ENCODE results near the gene FSTL4. TPM values are rescaled to one million over a fixed set of nuclear protein-coding genes. Genes with fewer than 3 reads are reported as not detected.

The FSTL4 gene
- total and polyA plus RNA-seq, 2 donors from 2014 or later: 0.09 to 4.0 TPM

- FAIRE-seq (no peak), DNase-seq (peak in 2 of 5 donors; percentile 7 to 13)
- no peaks in the 10 kb centered on the region for H3K4me1 ChIP-seq (ENCODE audit: control insufficient read depth in 2 of 3, insufficient read depth in 2 of 3, low read depth in 1 of 3, low read length in 3 of 3)
Measured at GRCh38 chr5:133384120-133384855, 228.1 kb downstream of the FSTL4 start.

GRCh38 chr5:133383580-133383939, 228.8 kb downstream of the FSTL4 start:
- Histone ChIP-seq H3K36me3 (ENCODE audit: control insufficient read depth in 2 of 3, insufficient read depth in 3 of 3, low read length in 3 of 3) (no peaks in the 10 kb centered on the region), H3K9me3 (ENCODE audit: control insufficient read depth in 2 of 3, insufficient read depth in 1 of 3, low read length in 3 of 3) (no peaks in the 10 kb centered on the region), H3K27me3 (ENCODE audit: control insufficient read depth, insufficient read depth, low read length) (no peaks in the 10 kb centered on the region), H3K4me3 (ENCODE audit: low read length in 3 of 3) (no peak overlapping the region), H3K27ac (ENCODE audit: low read depth in 2 of 2, low read length in 2 of 2) (no peak overlapping the region), H3K9ac (ENCODE audit: low read length in 3 of 3) (no peak overlapping the region), H3K4me1 (ENCODE audit: control insufficient read depth in 2 of 3, insufficient read depth in 2 of 3, low read depth in 1 of 3, low read length in 3 of 3) (no peaks in the 10 kb centered on the region)
- no peak for FAIRE-seq
- intact Hi-C loops (cut with DNase I): no loop called here
- no peak for TF ChIP-seq CTCF (IDR thresholded peaks at IDR 0.05; ENCODE audit: borderline replicate concordance, extremely low read depth, insufficient read depth)
- DNase-seq: peak in 2 of 5 donors; percentile 8 to 18

More at GRCh38 chr5:133384120-133384855, 228.1 kb downstream of the FSTL4 start:
- no peaks in the 10 kb centered on the region for H3K9me3 ChIP-seq (ENCODE audit: control insufficient read depth in 2 of 3, insufficient read depth in 1 of 3, low read length in 3 of 3)
- no peak overlapping the region for H3K4me3 ChIP-seq (ENCODE audit: low read length in 3 of 3)
- no peaks in the 10 kb centered on the region for H3K36me3 ChIP-seq (ENCODE audit: control insufficient read depth in 2 of 3, insufficient read depth in 3 of 3, low read length in 3 of 3)
- intact Hi-C loops (cut with DNase I): no loop called here
- TF ChIP-seq CTCF (IDR thresholded peaks at IDR 0.05; ENCODE audit: borderline replicate concordance, extremely low read depth, insufficient read depth): no peak
- H3K9ac ChIP-seq (ENCODE audit: low read length in 3 of 3): no peak overlapping the region
- H3K27ac ChIP-seq (ENCODE audit: low read depth in 2 of 2, low read length in 2 of 2): no peak overlapping the region
- peaks cover 3% of the 10 kb centered on the region for H3K27me3 ChIP-seq (ENCODE audit: control insufficient read depth, insufficient read depth, low read length)

GRCh38 chr5:133382661-133383579, 229.4 kb downstream of the FSTL4 start:
- no peaks in the 10 kb centered on the region for H3K36me3 ChIP-seq (ENCODE audit: control insufficient read depth in 2 of 3, insufficient read depth in 3 of 3, low read length in 3 of 3)
- intact Hi-C loops (cut with DNase I): no loop called here
- no peak overlapping the region for H3K9ac ChIP-seq (ENCODE audit: low read length in 3 of 3)
- H3K4me1 ChIP-seq (ENCODE audit: control insufficient read depth in 2 of 3, insufficient read depth in 2 of 3, low read depth in 1 of 3, low read length in 3 of 3): no peaks in the 10 kb centered on the region
- H3K4me3 ChIP-seq (ENCODE audit: low read length in 3 of 3): no peak overlapping the region
- no peaks in the 10 kb centered on the region for H3K27me3 ChIP-seq (ENCODE audit: control insufficient read depth, insufficient read depth, low read length)
- no peaks in the 10 kb centered on the region for H3K9me3 ChIP-seq (ENCODE audit: control insufficient read depth in 2 of 3, insufficient read depth in 1 of 3, low read length in 3 of 3)
- H3K27ac ChIP-seq (ENCODE audit: low read depth in 2 of 2, low read length in 2 of 2): no peak overlapping the region
- DNase-seq (peak in 2 of 5 donors; percentile 4 to 9), FAIRE-seq (no peak)
- no peak for TF ChIP-seq CTCF (IDR thresholded peaks at IDR 0.05; ENCODE audit: borderline replicate concordance, extremely low read depth, insufficient read depth)
